ENCODE results near the gene LRRC38.
A peak's percentile ranks its signal among the peaks of the same experiment; 100 is the strongest.

The LRRC38 gene

GRCh38 chr1:13549021-13549420 is 35.2 kb upstream of the LRRC38 start:
- TF ChIP-seq CTCF (IDR thresholded peaks at IDR 0.05; ENCODE audit: low read depth, low read length), result no peak
- H3K4me3 ChIP-seq (ENCODE audit: low read depth, low read length), result no peak overlapping the region
- in situ Hi-C loops (cut with HindIII; ENCODE audit: low sequenced_read_pairs), result no loop called here
- DNase-seq (ENCODE audit: low read depth, low spot score), result no peak

- no peak overlapping the region for H3K4me3 ChIP-seq (ENCODE audit: low read depth, low read length)
- no peak for TF ChIP-seq CTCF (IDR thresholded peaks at IDR 0.05; ENCODE audit: low read depth, low read length)
- no peak for DNase-seq (ENCODE audit: low read depth, low spot score)
- in situ Hi-C loops (cut with HindIII; ENCODE audit: low sequenced_read_pairs), result no loop called here
These were observed 34.5 kb upstream of the LRRC38 start for GRCh38 chr1:13548281-13548680.

GRCh38 chr1:13546791-13547190 is 33.0 kb upstream of the LRRC38 start:
- TF ChIP-seq CTCF (IDR thresholded peaks at IDR 0.05; ENCODE audit: low read depth, low read length), result no peak
- in situ Hi-C loops (cut with HindIII; ENCODE audit: low sequenced_read_pairs), result no loop called here
- no peak overlapping the region for H3K4me3 ChIP-seq (ENCODE audit: low read depth, low read length)
- DNase-seq (ENCODE audit: low read depth, low spot score), result no peak

GRCh38 chr1:13544221-13544556 is 30.4 kb upstream of the LRRC38 start:
- H3K4me3 ChIP-seq (ENCODE audit: low read depth, low read length), result no peak overlapping the region
- in situ Hi-C loops (cut with HindIII; ENCODE audit: low sequenced_read_pairs), result no loop called here
- DNase-seq (ENCODE audit: low read depth, low spot score), result no peak
- TF ChIP-seq CTCF (IDR thresholded peaks at IDR 0.05; ENCODE audit: low read depth, low read length), result no peak

- DNase-seq (ENCODE audit: low read depth, low spot score), result peak; percentile 17
- in situ Hi-C loops (cut with HindIII; ENCODE audit: low sequenced_read_pairs), result no loop called here
- peak; percentile 40 for TF ChIP-seq CTCF (IDR thresholded peaks at IDR 0.05; ENCODE audit: low read depth, low read length)
- no peak overlapping the region for H3K4me3 ChIP-seq (ENCODE audit: low read depth, low read length)
These were observed 29.8 kb upstream of the LRRC38 start for GRCh38 chr1:13543451-13544220.

GRCh38 chr1:13541435-13542215 is 27.8 kb upstream of the LRRC38 start:
- in situ Hi-C loops (cut with HindIII; ENCODE audit: low sequenced_read_pairs), result no loop called here
- no peak for TF ChIP-seq CTCF (IDR thresholded peaks at IDR 0.05; ENCODE audit: low read depth, low read length)
- DNase-seq (ENCODE audit: low read depth, low spot score), result no peak
- no peak overlapping the region for H3K4me3 ChIP-seq (ENCODE audit: low read depth, low read length)

Data from astrocyte of the spinal cord (primary cell).